Gastroesophageal sphincter (tissue), 4 donors: ENCODE results near the gene GNPTG. TPM values are rescaled to one million over a fixed set of nuclear protein-coding genes. Genes with fewer than 3 reads are reported as not detected.
A peak's percentile ranks its signal among the peaks of the same experiment; 100 is the strongest.

Source experiments
- ATAC-seq: fragments of 150-250 bp; one replicate; pipeline ENCODE4 v1.9.1; 2016; ENCODE audit warnings: mild to moderate bottlenecking, moderate library complexity
- H3K27ac ChIP-seq, 4 donors: fragments of 200-600 bp; sonication (generic) in 3 of 4; 1 replicate in 3 of 4; 2 replicates in 1 of 4; pipeline ENCODE4 v1.5.1; 2016 to 2019
- H3K27me3 ChIP-seq: fragments of 200-600 bp; sonication (generic); one replicate; pipeline ENCODE4 v1.5.1; 2019
- H3K36me3 ChIP-seq, 2 donors: fragments of 200-600 bp; sonication (generic); one replicate each; pipeline ENCODE4 v1.5.1; 2019; ENCODE audit warnings: control low read depth in 1 of 2
- H3K4me1 ChIP-seq, 3 donors: fragments of 200-600 bp; sonication (generic); 1 replicate in 2 of 3; 2 replicates in 1 of 3; pipeline ENCODE4 v1.5.1; 2016 to 2019; ENCODE audit warnings: control low read depth in 2 of 3
- H3K4me3 ChIP-seq, 2 donors: fragments of 200-600 bp; sonication (generic); one replicate each; pipeline ENCODE4 v1.5.1; 2019; ENCODE audit warnings: mild to moderate bottlenecking in 1 of 2, moderate library complexity in 1 of 2
- H3K9me3 ChIP-seq, 3 donors: fragments of 200-600 bp; sonication (generic); one replicate each; pipeline ENCODE4 v1.5.1; 2017 to 2019; ENCODE audit warnings: control low read depth in 2 of 3
- CTCF ChIP-seq, 4 experiments: fragments of 200-600 bp in 2 of 4; fragments of 450-650 bp in 2 of 4; sonication (generic) in 1 of 4; IDR thresholded peaks; one replicate each; pipeline ENCODE4 v1.5.1; 2017 to 2019; ENCODE audit warnings: antibody characterized with exemption in 4 of 4, mild to moderate bottlenecking in 2 of 4, moderate library complexity in 2 of 4
- EP300 ChIP-seq: sonication (generic); formaldehyde crosslinking; IDR thresholded peaks from one replicate; pipeline ENCODE4 v1.6.1; 2017; ENCODE audit warnings: antibody characterized with exemption, mild to moderate bottlenecking
- POLR2A ChIP-seq, 2 donors: fragments of 450-650 bp; IDR thresholded peaks; one replicate each; pipeline ENCODE4 v1.6.1; 2017; ENCODE audit warnings: antibody characterized with exemption in 2 of 2, mild to moderate bottlenecking in 2 of 2, moderate library complexity in 1 of 2
- POLR2AphosphoS5 ChIP-seq: sonication (generic); formaldehyde crosslinking; IDR thresholded peaks from one replicate; pipeline ENCODE4 v1.6.1; 2017; ENCODE audit warnings: antibody characterized with exemption
- WGBS, 2 donors: methylation state at CpG; one replicate each; pipeline ENCODE4 v1.1.5; 2018; ENCODE audit warnings: low coverage in 1 of 2; 5-methylcytosine and 5-hydroxymethylcytosine counted together
- total RNA-seq, 4 donors: library from RNA; depleted of rRNA; stranded (reverse); fragments of >200 nt; gene quantifications; one replicate each; pipeline ENCODE4 v1.1.0, GENCODE V29; 2016

Gene GNPTG
- total RNA-seq, 4 donors from 2014 or later: 45.1 to 55.3 (median 50.5) TPM

- Histone ChIP-seq H3K36me3 (no peaks in the 10 kb centered on the region), H3K4me1 (peaks cover 0 to 37% (median 26%) of the 10 kb centered on the region in 3 donors), H3K27ac (no peak overlapping the region), H3K9me3 (peaks cover 0 to 10% (median 0%) of the 10 kb centered on the region in 3 donors), H3K27me3 (peaks cover 88% of the 10 kb centered on the region), H3K4me3 (peak overlapping the region in 1 of 2 donors; percentile 49)
- ATAC-seq: no peak
- 0% methylated on average over 2 to 12 of the region's 78 CpGs for WGBS, 2 donors
- TF ChIP-seq EP300 (no peak), POLR2A (IDR thresholded peaks at IDR 0.05) (no peak), POLR2AphosphoS5 (no peak), CTCF (IDR thresholded peaks at IDR 0.05) (no peak)
Measured at GRCh38 chr16:1333854-1334700, 17.7 kb upstream of the GNPTG start.

GRCh38 chr16:1334739-1335138, 17.0 kb upstream of the GNPTG start:
- WGBS, 2 donors: no CpG with 5 or more reads among the region's 9 CpGs

DNA sequence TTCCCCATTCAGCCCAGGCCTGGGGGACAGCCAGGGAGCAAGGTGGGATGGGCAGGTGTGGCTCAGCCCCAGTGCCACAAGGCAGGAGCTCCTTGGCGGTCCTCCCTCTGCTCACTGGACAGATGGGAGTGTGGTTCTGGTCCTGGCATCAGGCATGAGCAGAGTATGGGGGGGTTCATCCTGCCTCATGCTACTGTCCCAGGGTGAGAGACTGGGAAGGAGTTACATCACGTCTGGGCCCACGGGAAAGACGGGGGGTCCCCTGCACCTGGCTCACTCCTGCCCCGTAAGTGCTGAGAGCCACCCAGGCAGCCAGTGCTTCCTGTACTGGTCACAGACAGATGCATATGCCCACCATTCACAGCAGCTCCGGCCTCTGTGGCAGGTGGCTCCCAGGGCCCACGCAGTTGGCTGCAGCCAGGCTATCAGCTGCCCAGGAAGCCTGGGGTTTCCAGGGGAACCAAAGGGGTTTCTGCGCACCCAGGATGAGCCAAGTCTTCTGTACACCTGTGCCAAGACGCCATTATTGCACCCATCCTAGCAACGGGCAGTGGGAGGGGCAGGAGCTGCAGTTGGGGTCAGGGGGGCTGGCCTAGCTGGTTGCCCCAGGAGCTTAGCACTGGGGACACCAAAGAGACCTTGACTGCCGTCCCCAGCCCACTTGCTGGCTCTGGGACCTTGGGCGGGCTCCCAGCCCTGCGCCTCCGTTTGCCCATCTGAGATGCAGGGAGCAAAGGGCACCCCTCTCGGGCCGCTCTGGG, 16.3 kb upstream of the GNPTG start:
- Histone ChIP-seq H3K27me3 (peaks cover 90% of the 10 kb centered on the region), H3K4me1 (peaks cover 0 to 37% (median 26%) of the 10 kb centered on the region in 3 donors), H3K36me3 (no peaks in the 10 kb centered on the region), H3K9me3 (peaks cover 0 to 7% (median 0%) of the 10 kb centered on the region in 3 donors), H3K4me3 (no peak overlapping the region), H3K27ac (no peak overlapping the region)
- 70 to 80% methylated on average over 1 to 2 of the region's 16 CpGs for WGBS, 2 donors
- no peak for ATAC-seq
- TF ChIP-seq CTCF (IDR thresholded peaks at IDR 0.05) (no peak), EP300 (no peak), POLR2AphosphoS5 (no peak), POLR2A (IDR thresholded peaks at IDR 0.05) (no peak)

More at GRCh38 chr16:1334739-1335138, 17.0 kb upstream of the GNPTG start:
- Histone ChIP-seq H3K9me3 (peaks cover 0 to 10% (median 0%) of the 10 kb centered on the region in 3 donors), H3K36me3 (no peaks in the 10 kb centered on the region), H3K4me1 (peaks cover 0 to 37% (median 26%) of the 10 kb centered on the region in 3 donors), H3K4me3 (no peak overlapping the region), H3K27me3 (peaks cover 91% of the 10 kb centered on the region), H3K27ac (no peak overlapping the region)
- ATAC-seq: no peak
- no peak for TF ChIP-seq POLR2AphosphoS5

- 0 to 18% methylated on average over 6 to 7 of the region's 12 CpGs for WGBS, 2 donors
- Histone ChIP-seq H3K4me1 (peaks cover 0 to 37% (median 26%) of the 10 kb centered on the region in 3 donors), H3K27ac (no peak overlapping the region), H3K36me3 (no peaks in the 10 kb centered on the region), H3K9me3 (peaks cover 0 to 1% (median 0%) of the 10 kb centered on the region in 3 donors), H3K4me3 (no peak overlapping the region), H3K27me3 (peaks cover 87% of the 10 kb centered on the region)
- TF ChIP-seq EP300: no peak
- no peak for TF ChIP-seq POLR2A (IDR thresholded peaks at IDR 0.05)
- TF ChIP-seq POLR2AphosphoS5: no peak
- no peak for TF ChIP-seq CTCF (IDR thresholded peaks at IDR 0.05)
- ATAC-seq: no peak
Measured at GRCh38 chr16:1335996-1336395, 15.7 kb upstream of the GNPTG start.

- TF ChIP-seq POLR2A (IDR thresholded peaks at IDR 0.05) (no peak), CTCF (IDR thresholded peaks at IDR 0.05) (no peak), EP300 (no peak), POLR2AphosphoS5 (no peak)
- Histone ChIP-seq H3K36me3 (no peaks in the 10 kb centered on the region), H3K4me3 (no peak overlapping the region), H3K9me3 (no peaks in the 10 kb centered on the region), H3K27ac (no peak overlapping the region), H3K27me3 (peaks cover 87% of the 10 kb centered on the region), H3K4me1 (peaks cover 0 to 32% (median 23%) of the 10 kb centered on the region in 3 donors)
- WGBS, 2 donors: 25% methylated on average over 2 of the region's 15 CpGs; no CpG with 5 or more reads in 1 of the 2 donors
- no peak for ATAC-seq
Measured at GRCh38 chr16:1336619-1337018, 15.1 kb upstream of the GNPTG start.
